ENCODE measurements around the gene ROR1.

DNA sequence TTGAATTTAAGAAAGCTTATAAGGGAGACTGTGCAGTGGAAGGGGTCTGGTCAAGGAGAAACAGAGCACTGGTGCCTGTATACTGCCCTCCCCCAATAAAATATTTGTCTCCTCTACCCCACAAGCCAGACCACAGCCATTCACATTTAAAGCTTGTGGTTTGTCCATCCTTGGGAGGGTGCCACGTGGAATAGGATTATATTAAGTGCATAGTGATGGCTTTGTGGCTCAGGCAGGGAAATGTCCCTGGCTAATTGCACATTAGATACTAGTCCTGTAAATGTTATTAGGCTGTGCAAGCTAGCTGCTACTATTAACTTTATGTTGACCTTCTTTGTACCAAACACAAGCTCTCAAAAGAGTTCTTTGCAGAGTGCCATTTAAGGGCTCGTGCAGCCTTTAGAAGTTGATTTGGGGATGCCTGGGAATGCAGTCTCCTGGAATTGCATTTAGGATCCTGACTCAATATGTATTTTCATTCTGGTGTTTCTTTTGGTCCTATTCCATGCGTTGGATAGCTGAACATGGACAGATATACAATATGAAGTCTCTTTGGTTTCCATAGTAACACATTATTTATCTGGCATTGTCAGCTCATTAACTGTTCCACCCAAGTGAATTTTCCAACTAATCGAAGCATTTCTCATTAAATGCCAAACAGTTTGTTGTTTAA, 210.6 kb downstream of the ROR1 start:
- TF ChIP-seq EP300 (IDR thresholded peaks at IDR 0.05; ENCODE audit: borderline replicate concordance in 1 of 2, low read depth in 1 of 2, low read length in 1 of 2) = no peak
- no peak for TF ChIP-seq POLR2AphosphoS5 (IDR thresholded peaks at IDR 0.05; ENCODE audit: low read depth, low read length)
- no peak for TF ChIP-seq CTCF (IDR thresholded peaks at IDR 0.05)
